Activated CD8-positive, alpha-beta T cell treated with anti-CD3 and anti-CD28 coated beads, Interleukin-2, amount 10 ng/mL, durations not matched to agents 7 days and 5 days (primary cell): Measurements from ENCODE around the gene SLC9A9. TPM values are rescaled to one million over a fixed set of nuclear protein-coding genes. Genes with fewer than 3 reads are reported as not detected.
"Not testable (repeated sequence)": the region's sequence is repeated elsewhere in the genome, so short reads cannot be mapped to it uniquely, and the experiment has no call there.

Experiments used
- ATAC-seq: fragments of 150-1000 bp; cut with Tn5 transposase; one replicate; pipeline ENCODE4 v1.10.0; 2021; ENCODE audit warnings: moderate library complexity
- CTCF ChIA-PET: fragments of 350-600 bp; sonication (Branson Sonifier 250); formaldehyde crosslinking; loops from one replicate; lab custom pipeline; 2021; ENCODE audit warnings: antibody characterized with exemption; lab: Charles Lee
- POLR2A ChIA-PET: fragments of 350-600 bp; sonication (Branson Sonifier 250); formaldehyde crosslinking; loops from one replicate; lab custom pipeline; 2021; ENCODE audit warnings: antibody characterized with exemption; lab: Charles Lee
- DNase-seq: peaks from one replicate; pipeline ENCODE4 v3.0.0-alpha.2; 2020
- H3K27ac Mint-ChIP-seq: one replicate; pipeline ENCODE4 v1.8.0; 2021; ENCODE audit warnings: mild to moderate bottlenecking, mixed read lengths
- H3K27me3 Mint-ChIP-seq: one replicate; pipeline ENCODE4 v1.8.0; 2021; ENCODE audit warnings: low read depth, mixed read lengths
- H3K36me3 Mint-ChIP-seq: one replicate; pipeline ENCODE4 v1.8.0; 2021; ENCODE audit warnings: low read depth, mixed read lengths
- H3K4me1 Mint-ChIP-seq: one replicate; pipeline ENCODE4 v1.8.0; 2021; ENCODE audit warnings: low read depth, mixed read lengths
- H3K4me3 Mint-ChIP-seq: one replicate; pipeline ENCODE4 v1.8.0; 2021; ENCODE audit warnings: mild to moderate bottlenecking, mixed read lengths
- H3K9me3 Mint-ChIP-seq: one replicate; pipeline ENCODE4 v1.8.0; 2022; ENCODE audit warnings: mixed read lengths; ENCODE audit not compliant: insufficient read depth
- total RNA-seq, 2 experiments: library from RNA; stranded (reverse); gene quantifications; one replicate each; pipeline ENCODE4 v1.2.3, GENCODE V29; 2021

SLC9A9 gene
- total RNA-seq, 2 experiments from 2014 or later = 6.6 to 7.4 TPM

DNA sequence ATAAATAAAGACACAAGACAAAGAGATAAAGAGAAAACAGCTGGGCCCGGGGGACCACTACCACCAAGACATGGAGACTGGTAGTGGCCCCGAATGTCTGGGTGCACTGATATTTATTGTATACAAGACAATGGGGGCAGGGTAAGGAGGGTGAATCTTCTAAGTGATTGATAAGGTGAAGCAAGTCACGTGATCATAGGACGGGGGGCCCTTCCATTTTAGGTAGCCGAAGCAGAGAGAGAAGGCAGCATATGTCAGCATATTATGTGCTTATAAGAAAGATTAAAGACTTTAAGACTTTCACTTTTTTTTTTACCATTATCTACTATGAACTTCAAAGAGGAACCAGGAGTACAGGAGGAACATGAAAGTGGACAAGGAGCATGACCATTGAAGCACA is 25.3 kb upstream of the SLC9A9 start:
- DNase-seq, H3K4me1 Mint-ChIP-seq, POLR2A ChIA-PET, H3K36me3 Mint-ChIP-seq, H3K27me3 Mint-ChIP-seq, H3K27ac Mint-ChIP-seq, H3K9me3 Mint-ChIP-seq, ATAC-seq, CTCF ChIA-PET, H3K4me3 Mint-ChIP-seq: not testable (repeated sequence)

DNA sequence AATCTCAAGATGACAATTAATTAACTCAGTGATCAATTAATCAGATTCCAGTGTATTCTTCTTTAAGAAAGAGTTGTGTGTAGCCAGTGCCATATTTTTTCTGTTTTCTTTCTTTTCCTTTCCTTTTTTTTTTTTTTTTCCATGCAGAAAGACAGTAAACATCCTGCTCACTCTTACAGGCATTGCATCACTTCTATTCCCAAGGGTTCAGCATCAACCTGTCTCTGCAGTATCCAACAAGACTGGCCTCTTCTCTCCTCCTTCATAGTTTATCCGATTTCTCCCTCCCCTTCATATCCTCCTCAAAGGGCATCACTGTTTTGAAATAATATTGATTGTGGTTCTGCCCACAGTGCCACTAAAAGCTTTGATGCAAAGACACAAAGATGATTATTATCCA is 17.0 kb upstream of the SLC9A9 start:
- Mint-ChIP-seq H3K27ac (no peak overlapping the region), H3K27me3 (peaks cover 2% of the 10 kb centered on the region), H3K4me3 (no peak overlapping the region), H3K4me1 (no peaks in the 10 kb centered on the region), H3K9me3 (no peaks in the 10 kb centered on the region), H3K36me3 (no peaks in the 10 kb centered on the region)
- ATAC-seq (no peak), DNase-seq (no peak)
- ChIA-PET CTCF (no interaction called here), POLR2A (no interaction called here)

DNA sequence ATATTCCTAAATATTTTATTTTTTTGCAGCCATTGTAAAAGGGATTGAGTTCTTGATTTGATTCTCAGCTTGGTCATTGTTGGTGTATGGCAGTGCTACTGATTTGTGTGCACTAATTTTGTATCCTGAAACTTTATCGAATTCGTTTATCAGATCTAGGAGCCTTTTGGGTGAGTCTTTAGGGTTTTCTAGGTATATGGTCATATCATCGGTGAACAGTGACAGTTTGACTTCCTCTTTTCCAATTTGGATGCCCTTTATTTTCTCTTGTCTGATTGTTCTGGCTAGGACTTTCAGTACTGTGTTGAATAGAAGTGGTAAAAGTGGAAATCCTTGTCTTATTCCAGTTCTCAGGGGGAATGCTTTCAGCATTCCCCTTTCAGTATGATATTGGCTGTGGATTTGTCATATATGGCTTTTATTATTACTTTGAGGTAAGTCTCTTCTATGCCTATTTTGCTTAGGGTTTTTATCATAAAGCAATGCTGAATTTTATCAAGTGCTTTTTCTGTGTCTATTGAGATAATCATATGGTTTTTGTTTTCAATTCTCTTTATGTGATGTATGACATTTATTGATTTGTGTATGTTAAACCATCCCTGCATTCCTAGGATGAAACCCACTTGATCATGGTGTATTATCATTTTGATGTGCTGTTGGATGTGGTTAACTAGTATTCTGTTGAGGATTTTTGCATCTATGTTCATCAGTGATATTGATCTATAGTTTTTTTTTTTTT is 11.4 kb upstream of the SLC9A9 start:
- no peak overlapping the region for H3K27ac Mint-ChIP-seq
- H3K36me3 Mint-ChIP-seq = no peaks in the 10 kb centered on the region
- H3K27me3 Mint-ChIP-seq = peaks cover 12% of the 10 kb centered on the region
- H3K4me3 Mint-ChIP-seq = no peak overlapping the region
- ATAC-seq (no peak), DNase-seq (no peak)
- ChIA-PET POLR2A (no interaction called here), CTCF (no interaction called here)
- H3K9me3 Mint-ChIP-seq = no peaks in the 10 kb centered on the region
- peaks cover 10% of the 10 kb centered on the region for H3K4me1 Mint-ChIP-seq

DNA sequence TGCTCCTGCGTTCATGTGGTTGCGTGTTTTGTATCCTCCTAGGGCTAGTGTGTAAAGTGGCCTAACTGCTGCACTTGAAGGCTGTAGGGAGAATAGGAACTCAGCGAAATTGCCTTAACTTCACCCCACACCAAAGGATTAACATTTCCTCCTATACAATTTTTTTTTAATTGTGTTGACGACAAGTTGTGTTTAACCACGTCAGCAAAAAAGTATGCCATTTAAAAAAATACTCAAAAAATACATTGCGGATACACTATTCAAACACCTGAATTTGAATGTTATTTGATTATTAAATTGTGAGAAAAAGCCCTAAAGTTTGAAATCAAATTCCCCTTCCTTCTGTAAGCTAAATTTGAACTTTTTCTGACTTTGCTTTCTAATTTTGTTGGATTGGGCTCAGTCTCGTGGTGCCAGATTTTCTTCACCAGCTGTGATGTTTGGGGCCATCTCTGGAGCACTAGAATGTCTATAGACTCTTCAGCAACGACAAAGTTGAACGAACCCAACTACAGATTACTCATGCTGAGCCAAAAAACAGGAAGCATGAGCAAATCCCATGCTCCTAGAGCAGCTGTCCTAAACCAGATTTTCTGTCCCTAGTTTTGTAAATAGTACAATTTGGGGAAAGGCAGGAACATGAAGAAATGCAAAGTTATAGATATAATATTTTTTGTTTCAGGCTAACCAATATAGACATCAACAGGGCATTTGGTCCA is 8.1 kb upstream of the SLC9A9 start:
- ChIA-PET POLR2A (interaction anchor here (1.8 kb wide), 1 partner anchor 9 kb away, joined by 3 read pairs; the partner anchor contains the start of gene SLC9A9), CTCF (no interaction called here)
- DNase-seq (no peak), ATAC-seq (no peak)
- Mint-ChIP-seq H3K4me3 (no peak overlapping the region), H3K27me3 (peaks cover 11% of the 10 kb centered on the region), H3K36me3 (no peaks in the 10 kb centered on the region), H3K9me3 (no peaks in the 10 kb centered on the region), H3K4me1 (peaks cover 10% of the 10 kb centered on the region), H3K27ac (no peak overlapping the region)

DNA sequence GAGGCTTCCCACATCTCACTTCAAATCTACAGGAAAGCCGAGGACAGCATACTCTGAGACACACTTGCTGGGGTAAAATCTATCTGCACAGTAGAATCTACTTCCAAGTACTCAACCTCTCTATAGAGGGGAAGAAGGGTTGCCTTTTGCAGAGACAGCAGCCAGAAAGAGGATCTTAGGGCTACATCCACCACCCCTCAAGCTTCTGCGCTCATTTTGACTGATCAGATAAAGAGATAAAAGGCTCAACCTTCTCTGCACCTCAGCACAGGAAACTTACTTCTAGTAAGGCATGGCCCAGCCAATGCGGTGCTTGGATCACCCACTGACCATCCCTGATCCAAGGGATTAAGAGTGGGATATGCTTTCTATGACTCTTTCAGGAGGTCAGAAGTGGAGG is 6.9 kb upstream of the SLC9A9 start:
- Mint-ChIP-seq H3K9me3 (no peaks in the 10 kb centered on the region), H3K27me3 (peaks cover 11% of the 10 kb centered on the region), H3K27ac (no peak overlapping the region), H3K4me3 (no peak overlapping the region), H3K36me3 (no peaks in the 10 kb centered on the region), H3K4me1 (peaks cover 11% of the 10 kb centered on the region)
- peak; percentile 74 for ATAC-seq
- ChIA-PET CTCF (no interaction called here), POLR2A (no interaction called here)
- peak; percentile 25 for DNase-seq

DNA sequence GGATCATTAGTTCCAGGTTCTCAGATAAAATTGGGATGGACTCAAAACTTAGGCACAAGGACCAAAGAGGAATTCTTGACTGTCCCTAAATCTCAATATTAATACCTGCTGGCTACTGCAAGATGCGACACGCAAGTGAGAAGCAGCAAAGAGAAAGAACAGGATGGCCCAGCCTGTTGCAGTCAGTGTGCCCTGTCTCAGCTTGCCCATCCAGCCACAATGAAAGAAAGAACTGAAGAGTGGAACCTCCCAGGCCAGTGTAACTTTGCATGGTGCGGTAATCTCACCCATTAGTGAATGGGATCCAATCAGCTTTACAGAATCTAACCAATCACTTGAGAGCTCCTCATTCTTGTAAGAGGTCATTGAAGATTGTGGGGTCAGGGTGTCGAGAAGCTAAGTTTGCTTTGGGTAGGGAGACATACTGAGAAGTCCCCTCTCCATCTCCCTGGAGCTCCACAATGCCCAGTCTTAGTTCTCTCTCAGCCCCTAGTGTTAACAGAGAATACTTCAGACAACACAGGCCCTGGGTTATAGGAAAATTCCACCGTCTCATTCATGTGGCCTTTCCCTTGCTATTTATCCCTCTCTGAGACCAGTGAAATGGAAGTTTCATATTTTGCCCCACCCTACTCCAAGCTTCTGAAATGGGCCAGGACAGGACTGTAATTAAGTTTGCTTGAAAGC is 3.2 kb upstream of the SLC9A9 start:
- H3K9me3 Mint-ChIP-seq = no peaks in the 10 kb centered on the region
- H3K4me1 Mint-ChIP-seq = peaks cover 38% of the 10 kb centered on the region
- ChIA-PET POLR2A (no interaction called here), CTCF (interaction anchor here (0.6 to 1.3 kb wide), 3 partner anchors 26 to 120 kb away, joined by 3 read pairs; partner anchors contain the start of gene DIPK2A)
- no peaks in the 10 kb centered on the region for H3K27me3 Mint-ChIP-seq
- H3K36me3 Mint-ChIP-seq = no peaks in the 10 kb centered on the region
- no peak for ATAC-seq
- no peak overlapping the region for H3K4me3 Mint-ChIP-seq
- no peak overlapping the region for H3K27ac Mint-ChIP-seq
- no peak for DNase-seq

DNA sequence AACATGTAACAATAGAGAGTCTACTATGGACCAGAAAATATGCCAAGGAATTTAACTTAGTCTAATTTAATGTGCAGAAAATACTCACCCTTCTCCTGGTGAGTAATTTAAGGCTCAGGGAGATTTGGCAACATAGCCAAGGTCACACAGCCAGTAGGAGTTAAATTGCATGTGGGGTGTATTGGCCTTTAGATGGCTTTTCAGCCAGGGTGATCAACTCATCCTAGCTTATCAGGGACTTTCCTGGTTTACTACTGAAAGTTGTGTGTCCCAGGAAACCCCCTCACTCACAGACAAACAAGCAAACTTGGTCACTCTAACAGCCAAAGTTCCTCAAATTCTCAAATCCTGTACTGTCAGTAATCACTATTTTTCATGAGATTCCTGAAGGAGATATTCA is 2.6 kb upstream of the SLC9A9 start:
- Mint-ChIP-seq H3K4me1 (peaks cover 41% of the 10 kb centered on the region), H3K27me3 (no peaks in the 10 kb centered on the region), H3K36me3 (no peaks in the 10 kb centered on the region), H3K27ac (no peak overlapping the region), H3K4me3 (no peak overlapping the region), H3K9me3 (no peaks in the 10 kb centered on the region)
- POLR2A ChIA-PET = interaction anchor here (0.6 kb wide), 1 partner anchor 124 kb away, joined by 3 read pairs; no protein-coding TSS in a partner anchor
- DNase-seq = no peak
- CTCF ChIA-PET = interaction anchor here (1.3 to 3.3 kb wide), 2 partner anchors 74 to 121 kb away, joined by 3 to 13 read pairs; partner anchors contain the start of gene DIPK2A
- no peak for ATAC-seq

DNA sequence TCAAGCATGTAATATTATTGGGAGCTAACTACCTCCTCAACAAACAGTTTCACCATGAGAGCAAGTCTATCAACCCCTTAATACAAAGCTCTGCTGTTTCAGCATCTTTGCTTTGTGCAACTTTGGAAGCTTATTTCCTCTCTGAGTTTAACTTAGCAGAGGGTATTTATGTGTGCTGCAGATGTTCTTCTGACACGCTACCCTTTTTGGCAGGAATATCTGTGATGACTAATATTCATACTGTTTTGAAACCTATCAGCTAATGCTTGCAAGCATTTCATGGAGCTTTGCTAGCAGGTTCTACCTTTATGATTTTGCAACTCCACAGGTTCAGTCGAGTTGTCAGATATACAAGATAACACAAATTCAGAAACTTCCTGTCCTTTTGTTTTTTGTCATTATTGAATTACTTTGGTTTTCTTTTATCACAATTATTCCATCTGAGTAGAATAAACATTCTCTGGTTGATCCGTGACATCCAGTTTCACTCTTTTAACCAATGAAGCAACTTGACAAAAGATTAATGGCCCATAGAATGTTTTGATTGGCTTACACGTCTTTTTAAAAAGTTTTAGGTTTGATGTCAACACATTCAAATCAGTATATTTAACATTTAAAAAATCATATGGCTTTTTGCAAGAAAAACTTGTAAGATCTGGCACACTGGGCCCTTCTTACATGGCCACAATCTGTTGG is 1.7 kb upstream of the SLC9A9 start:
- ChIA-PET POLR2A (interaction anchor here (1.9 kb wide), 1 partner anchor 21 kb away, joined by 5 read pairs; no protein-coding TSS in a partner anchor), CTCF (interaction anchor here (3.3 kb wide), 1 partner anchor 122 kb away, joined by 13 read pairs; the partner anchor contains the start of gene DIPK2A)
- ATAC-seq = no peak
- no peak overlapping the region for H3K27ac Mint-ChIP-seq
- DNase-seq = no peak
- no peaks in the 10 kb centered on the region for H3K9me3 Mint-ChIP-seq
- no peaks in the 10 kb centered on the region for H3K36me3 Mint-ChIP-seq
- H3K4me1 Mint-ChIP-seq = peaks cover 35% of the 10 kb centered on the region
- no peak overlapping the region for H3K4me3 Mint-ChIP-seq
- H3K27me3 Mint-ChIP-seq = no peaks in the 10 kb centered on the region

DNA sequence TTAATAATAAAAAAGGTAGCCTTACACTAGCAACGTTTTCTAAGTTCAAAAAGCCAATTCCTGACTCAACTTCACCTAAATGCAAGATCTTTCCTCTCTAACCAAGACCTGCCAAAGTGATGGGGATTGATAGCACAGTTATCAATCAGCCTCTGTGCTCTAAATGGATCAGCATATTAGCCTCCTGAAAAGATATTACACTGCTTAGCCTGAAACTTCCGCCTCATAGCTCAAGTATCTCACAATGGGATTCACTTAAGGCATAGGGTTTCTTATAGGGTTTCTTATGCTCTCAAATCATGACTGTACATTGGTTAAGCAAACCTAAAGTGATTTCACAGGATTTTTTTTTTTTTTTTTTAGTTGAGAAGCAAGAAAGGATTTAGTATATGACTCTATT is 436 bp upstream of the SLC9A9 start:
- ChIA-PET POLR2A (interaction anchor here (1.3 to 1.9 kb wide), 3 partner anchors 8 to 123 kb away, joined by 3 to 6 read pairs (median 5); partner anchors contain the start of gene DIPK2A), CTCF (interaction anchor here (1.6 to 3.3 kb wide), 3 partner anchors 37 to 126 kb away, joined by 4 to 13 read pairs (median 5); partner anchors contain the start of gene DIPK2A)
- H3K36me3 Mint-ChIP-seq = no peaks in the 10 kb centered on the region

DNA sequence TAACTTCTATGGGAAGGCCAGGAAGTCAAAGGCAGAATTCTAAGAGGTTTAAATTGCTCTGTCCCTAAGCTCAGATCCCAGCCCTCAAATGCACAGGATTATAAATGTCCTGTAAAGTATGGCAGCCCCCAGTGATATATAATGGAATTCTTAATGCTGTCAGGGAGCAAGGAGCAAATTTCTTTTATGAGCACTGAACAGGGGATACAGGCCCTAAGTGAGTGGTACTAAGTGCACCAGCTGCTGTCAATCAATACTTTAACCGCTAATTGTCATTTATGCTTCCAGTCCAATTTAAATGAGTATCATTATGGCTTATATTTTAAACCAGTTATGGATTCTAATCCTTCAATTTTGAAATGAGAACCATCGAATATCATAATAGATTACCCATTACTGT is 4.7 kb downstream of the SLC9A9 start:
- POLR2A ChIA-PET = no interaction called here
- Mint-ChIP-seq H3K4me3 (no peak overlapping the region), H3K27ac (no peak overlapping the region), H3K4me1 (peaks cover 14% of the 10 kb centered on the region), H3K27me3 (no peaks in the 10 kb centered on the region), H3K9me3 (no peaks in the 10 kb centered on the region), H3K36me3 (no peaks in the 10 kb centered on the region)
- CTCF ChIA-PET = no interaction called here
- ATAC-seq = no peak
- DNase-seq = no peak

More for the DNA sequence above, 436 bp upstream of the SLC9A9 start:
- H3K4me3 Mint-ChIP-seq = peak overlapping the region; percentile 88
- ATAC-seq = no peak
- H3K4me1 Mint-ChIP-seq = peaks cover 32% of the 10 kb centered on the region
- H3K9me3 Mint-ChIP-seq = no peaks in the 10 kb centered on the region
- no peaks in the 10 kb centered on the region for H3K27me3 Mint-ChIP-seq
- no peak for DNase-seq
- peak overlapping the region; percentile 93 for H3K27ac Mint-ChIP-seq

DNA sequence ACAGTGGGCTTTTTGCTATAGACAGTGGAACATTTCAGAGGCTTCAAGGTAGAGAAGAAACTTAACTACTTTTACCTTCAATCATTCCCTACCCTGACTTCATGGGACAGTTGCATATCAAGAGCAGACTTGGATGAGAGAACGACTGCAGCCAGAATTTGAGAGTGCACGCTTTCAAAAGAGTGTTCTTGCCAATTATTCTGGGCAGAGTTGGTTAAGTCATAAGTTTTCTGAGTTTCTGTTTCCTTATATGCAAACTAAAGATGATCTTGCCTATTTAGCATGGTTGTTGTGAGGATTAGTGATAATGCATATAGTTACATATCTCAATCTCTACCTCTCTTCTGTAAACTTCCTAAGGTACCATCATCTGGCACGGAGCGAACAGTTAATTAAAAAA is 7.6 kb downstream of the SLC9A9 start:
- Mint-ChIP-seq H3K4me1 (no peaks in the 10 kb centered on the region), H3K36me3 (no peaks in the 10 kb centered on the region), H3K27ac (no peak overlapping the region), H3K27me3 (no peaks in the 10 kb centered on the region), H3K9me3 (no peaks in the 10 kb centered on the region), H3K4me3 (no peak overlapping the region)
- DNase-seq (no peak), ATAC-seq (no peak)
- POLR2A ChIA-PET = no interaction called here
- CTCF ChIA-PET = no interaction called here
